ENCODE results near the gene SLC8A1.

SLC8A1 gene

DNA sequence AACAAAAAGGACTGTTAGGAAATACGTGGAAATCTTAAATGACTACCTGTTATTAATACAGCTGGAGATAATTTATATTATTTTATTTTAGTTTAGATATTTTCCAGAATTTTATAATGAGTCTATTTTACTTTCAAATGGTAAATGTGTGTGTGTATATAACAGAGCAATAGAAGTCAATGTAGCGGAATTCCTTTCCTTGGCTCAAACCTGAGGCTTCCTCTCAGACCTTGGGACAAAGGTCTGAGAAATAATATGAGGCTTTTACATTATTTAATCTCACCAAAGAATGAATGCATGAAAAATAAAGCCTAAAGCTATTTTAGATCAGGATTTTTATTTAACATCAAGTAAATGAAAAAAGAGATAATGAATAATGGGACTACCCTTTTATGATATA lies 65.7 kb downstream of the SLC8A1 start:
- no peak for DNase-seq (ENCODE audit: low read depth in 2 of 2)

DNA sequence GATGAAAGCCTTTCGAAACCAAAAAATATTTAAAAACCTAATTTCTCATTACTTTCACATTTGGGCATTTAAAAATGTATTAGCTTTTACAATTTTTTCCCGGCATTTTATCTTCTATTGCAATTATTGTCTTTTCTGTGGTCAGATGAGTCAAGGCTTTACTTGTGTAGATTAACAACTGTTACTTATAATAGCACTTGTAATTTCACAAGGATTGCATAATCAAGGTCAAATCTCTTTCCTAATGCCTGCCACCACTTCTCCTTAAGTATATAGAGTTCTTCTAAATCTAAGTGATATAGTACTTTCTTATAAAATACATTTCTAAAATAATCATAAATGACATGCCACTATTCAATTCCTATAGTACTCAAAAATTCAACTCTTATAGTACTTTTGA lies 67.2 kb downstream of the SLC8A1 start:
- no peak for DNase-seq (ENCODE audit: low read depth in 2 of 2)

DNA sequence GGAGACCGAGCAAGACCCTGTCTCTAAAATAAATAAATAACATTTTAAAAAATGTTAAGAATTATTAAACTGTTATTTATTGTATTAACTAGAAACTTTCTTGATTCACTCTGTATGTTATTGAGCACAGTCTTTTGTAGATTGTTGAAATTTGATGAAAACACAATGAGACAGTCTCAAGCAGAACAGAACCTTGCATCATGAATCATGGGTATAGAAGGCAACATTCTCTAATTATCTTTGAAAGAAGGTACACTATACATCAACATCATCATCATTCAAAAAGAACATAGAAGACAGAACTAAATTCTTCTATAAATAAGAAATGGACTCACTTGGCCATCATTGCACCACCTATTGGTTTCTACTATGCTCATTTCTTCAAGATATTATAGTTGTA lies 67.7 kb downstream of the SLC8A1 start:
- no peak for DNase-seq (ENCODE audit: low read depth in 2 of 2)

DNA sequence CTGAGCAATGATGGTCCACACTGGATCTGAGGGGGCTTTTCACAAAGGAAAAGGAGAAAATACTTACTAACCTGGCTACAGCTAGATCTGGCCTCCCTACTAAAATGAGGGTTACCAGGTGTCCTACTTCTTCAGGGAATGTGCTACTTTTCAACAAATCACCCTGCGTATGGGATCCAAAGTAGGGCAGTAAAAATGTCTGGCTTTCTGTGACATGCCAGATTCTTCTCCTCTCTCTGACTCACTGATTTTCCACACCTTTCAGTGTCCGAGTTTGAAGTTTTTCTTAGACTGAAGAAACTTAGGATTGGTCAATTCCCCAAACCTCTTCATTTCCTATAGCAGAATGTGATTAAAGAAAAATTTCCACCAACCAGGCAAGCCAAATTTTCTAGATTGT lies 71.2 kb downstream of the SLC8A1 start:
- no peak for DNase-seq (ENCODE audit: low read depth in 2 of 2)

DNA sequence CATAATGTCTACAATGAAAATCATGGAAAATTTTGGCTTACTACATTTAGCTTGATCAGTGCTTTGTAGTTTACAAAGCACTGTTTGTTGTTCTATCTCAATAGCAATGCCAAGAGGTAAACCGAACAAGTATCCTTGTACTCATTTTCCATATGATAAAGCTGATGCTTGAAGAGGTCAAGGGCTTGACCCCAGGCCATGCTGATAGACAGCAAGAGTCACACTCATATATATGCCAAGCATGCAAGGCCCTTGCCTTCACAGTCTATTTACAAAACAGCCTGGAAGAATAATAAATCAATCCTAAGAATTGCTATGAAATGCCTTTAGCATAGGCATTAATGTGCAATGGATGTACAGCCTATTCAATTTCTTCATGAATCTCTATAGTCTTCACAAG lies 71.8 kb downstream of the SLC8A1 start:
- DNase-seq (ENCODE audit: low read depth in 2 of 2) = no peak

DNA sequence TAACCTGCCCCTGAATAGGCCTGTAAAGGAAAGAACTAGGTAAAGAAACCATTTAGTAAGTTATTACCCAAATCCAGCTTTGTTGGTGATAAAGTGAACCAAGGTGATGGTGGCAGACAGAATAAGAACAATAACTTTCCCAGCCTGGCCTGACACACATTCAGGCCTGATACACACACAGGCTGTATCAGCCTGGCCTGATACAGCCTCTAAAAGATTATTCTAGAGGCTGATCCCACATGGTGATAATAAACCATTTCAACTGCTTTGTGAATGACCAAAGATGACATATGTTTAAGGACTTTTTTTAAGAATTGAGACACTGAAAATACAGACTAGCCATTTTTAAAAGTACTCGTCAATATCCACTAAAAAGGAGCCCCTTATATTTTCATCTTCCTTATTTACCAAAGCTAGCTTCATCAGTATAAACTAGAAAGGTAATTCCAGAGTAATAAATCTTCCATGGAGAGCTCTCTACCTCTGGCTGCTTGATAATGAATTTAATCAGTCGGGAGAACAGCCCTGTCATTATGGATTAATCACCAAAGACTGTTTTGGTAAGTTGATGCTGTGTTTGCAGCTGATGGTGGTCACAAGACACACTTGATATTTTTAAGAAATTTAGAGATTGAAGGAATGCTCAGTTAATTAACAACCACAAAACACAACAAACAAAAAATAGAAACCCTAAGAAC lies 77.2 kb downstream of the SLC8A1 start:
- DNase-seq (ENCODE audit: low read depth in 2 of 2) = no peak

DNA sequence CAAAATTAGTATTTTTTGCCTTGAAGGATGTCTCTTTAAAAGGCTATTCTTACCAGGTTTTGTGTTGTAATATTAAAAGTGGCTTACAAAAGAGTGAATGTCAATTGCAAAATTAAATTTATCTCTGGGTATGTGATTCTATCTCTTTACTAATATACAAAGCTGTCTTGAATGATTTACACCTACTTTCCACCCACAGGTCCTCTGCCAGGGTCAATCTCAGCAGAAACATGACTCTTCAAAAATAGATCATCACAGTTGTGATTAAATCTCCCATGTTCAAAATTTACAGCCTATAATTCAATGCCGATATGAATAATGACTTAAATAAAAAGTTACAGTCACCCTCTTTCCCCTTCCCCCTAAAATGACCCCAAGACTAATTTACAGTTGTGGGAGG lies 78.8 kb downstream of the SLC8A1 start:
- no peak for DNase-seq (ENCODE audit: low read depth in 2 of 2)

DNA sequence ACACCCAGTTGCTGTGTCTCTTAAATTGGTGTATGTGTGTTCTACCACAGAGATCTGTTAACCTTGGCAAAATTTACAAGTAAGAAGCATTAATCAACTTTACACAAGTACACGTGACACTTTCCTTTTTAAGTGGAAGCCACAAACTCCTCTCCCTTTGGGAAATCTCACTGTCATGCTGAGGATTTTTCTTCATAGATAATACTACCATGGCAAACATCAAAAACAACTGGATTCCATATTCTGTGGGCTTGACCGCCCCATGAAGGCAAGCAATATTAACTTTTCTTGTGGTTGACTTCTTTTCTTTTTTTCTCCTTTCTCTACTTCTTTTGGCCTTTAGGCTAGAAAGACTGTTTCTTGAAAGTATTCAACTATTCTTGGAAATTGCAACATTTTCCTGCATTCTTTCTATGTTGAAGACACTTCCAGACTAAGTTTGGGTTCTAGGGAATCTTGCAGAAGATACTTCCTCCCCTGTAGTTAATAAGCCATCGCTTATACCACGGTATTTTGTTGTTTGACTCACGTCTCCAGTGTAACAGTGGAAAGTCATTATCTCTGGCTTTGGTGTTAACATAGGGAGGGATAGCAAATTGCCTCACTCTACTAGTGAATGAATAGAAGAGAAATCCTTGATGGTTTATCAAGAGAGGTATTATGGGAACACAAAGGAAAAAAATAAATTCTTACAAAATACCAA lies 79.5 kb downstream of the SLC8A1 start:
- DNase-seq (ENCODE audit: low read depth in 2 of 2) = no peak

DNA sequence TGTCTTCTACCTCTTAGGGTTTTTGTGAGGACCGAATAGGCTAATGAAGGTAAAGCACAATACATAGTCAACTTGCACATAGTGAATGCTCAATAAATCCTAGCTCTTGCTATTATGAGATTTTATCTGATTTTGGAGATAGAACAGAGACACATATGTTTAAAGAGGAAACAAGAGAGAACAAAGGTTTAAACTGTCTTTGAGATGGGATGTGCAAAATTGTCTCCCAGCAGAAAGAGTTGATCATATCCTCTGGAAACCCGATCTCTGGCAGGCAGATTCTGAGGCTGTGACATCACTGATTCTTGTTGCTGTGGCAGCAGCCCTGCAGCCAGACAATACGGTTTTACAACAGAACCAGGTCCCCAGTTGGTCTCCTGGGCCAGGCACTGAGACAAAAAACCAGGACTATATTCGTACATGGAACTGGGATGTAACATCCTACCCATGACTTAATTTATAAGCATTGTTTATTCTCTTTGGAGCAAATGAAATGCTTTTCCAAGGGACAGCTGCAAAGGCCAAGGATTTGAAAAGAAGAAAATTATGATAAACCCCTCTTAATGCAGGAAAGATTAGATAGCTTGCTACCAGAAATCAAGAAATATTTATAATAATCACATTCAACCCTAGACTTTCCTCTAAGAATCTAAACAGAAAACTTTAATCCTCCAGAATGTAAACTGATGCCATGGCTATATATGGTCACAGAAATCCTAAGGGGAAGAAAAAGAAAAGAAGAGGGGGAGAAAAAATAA lies 80.2 kb downstream of the SLC8A1 start:
- no peak for DNase-seq (ENCODE audit: low read depth in 2 of 2)

DNA sequence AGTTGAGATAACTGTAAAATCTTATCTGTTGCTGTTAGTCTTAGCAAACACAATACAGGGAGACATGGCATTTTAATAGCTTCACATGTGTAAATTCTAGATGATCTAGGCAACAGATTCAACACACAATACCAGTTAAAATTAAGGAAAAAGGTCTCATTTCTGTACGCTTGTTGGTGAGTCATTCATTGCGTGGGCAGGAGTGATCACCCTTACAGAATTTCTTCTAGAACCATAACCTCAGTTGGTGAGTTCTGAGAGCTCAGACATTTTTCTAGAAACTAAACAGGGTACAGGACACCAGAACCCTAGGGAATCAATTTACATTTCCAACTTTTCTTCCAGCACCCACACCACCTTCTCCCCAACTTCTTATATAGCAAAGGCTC lies 81.9 kb downstream of the SLC8A1 start:
- no peak for DNase-seq (ENCODE audit: low read depth in 2 of 2)

DNA sequence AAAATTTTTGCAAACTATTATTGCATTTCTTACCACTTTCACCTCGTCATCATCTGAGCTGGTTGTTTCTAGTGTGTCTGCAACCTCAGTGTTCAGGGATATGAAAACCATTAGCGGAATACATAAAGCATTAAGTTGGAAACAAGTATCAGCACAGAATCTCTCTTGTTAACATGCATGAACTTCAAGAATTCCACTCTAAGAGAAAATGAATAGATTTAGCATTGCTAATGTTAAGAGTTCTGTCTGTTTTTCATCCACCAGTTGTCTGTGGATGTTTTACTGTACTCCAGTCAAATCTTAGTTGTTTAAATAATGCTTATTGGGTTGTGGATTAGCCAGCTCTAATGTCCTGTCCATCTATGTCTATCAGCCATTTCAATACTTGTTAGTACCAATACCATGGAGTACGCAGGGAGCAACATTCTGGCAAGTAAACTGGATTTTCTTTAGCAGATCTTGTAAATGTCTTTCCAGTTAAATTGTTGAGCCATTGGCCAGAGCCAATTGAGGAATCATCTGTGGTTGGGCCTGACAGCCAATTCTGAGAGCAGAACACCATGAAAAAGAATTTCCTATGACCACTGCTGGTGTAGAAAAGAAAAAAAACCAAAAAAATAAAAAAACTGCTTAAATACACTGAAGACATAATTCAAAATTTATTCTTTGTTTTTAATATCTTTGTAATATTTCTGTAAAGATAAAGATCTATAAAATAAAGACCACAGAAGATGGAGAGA lies 82.5 kb downstream of the SLC8A1 start:
- DNase-seq (ENCODE audit: low read depth in 2 of 2) = no peak

DNA sequence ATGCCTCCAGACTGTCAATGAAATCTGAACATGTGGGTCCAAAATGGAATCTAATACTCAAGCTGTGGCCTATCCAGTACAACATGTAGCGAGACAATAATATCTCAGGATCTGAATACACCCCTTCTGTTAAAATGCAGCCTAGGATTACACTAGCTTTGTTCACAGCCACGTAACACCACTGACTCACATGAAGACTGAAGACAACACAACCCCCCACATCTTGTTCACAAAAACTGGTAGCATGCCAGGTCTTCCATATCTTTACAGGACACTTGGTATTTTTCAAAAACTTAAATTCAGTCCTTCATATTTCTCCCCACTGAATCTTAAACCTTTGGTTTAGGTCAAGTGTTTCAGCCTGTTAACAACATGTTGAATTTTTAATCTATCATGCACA lies 84.2 kb downstream of the SLC8A1 start:
- no peak for DNase-seq (ENCODE audit: low read depth in 2 of 2)

DNA sequence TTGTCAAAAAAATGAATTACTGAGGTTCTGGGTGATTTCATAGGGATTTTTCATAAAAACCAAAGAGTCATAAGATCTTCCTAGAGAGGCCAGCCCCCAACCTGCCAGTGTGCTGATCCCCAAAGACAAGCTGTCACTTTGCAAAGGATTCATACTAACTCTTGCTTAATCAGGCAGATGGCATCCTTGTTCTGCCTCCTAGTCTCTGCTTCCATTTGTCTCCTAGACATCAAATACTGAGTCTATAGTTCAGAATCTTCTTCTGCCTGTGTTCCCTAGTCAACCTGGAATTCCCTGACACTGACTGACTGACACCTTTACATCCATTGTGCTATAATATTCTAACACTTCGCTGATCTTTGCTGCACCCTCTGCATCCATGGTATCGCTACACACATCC lies 84.9 kb downstream of the SLC8A1 start:
- DNase-seq (ENCODE audit: low read depth in 2 of 2) = no peak

DNA sequence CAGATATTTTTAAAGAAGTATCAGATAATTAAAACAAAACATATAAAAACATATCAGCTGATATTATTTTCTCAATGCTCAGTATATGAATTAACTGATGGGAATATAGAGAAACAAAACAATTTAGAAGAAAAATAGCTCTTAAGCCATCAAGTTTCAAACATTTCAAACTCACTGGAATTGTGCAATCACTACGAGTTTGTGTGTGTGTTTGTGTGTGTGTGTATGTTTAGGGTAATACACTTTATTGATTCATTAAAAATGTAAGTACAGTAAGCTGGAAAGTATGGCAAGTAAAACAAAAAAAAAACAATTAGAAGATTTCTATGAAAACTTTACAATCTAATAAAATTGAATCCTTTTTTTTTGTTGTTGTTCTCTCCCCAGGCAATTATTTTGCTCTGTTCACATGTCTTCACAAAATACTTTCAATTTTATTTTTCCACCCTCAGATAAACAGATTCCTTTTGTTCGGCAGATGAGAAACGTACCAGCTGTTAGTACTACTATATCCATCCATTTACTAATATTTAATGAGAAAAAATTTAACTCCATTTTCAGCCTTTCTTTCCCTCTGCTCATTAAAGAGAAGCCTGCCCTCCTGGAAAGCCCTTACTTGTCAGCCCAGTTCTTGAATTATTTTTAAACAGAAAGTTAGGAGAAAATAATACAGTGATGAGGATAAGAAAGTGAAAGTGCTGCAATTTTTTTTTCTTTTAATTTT lies 87.6 kb downstream of the SLC8A1 start:
- DNase-seq (ENCODE audit: low read depth in 2 of 2) = no peak

DNA sequence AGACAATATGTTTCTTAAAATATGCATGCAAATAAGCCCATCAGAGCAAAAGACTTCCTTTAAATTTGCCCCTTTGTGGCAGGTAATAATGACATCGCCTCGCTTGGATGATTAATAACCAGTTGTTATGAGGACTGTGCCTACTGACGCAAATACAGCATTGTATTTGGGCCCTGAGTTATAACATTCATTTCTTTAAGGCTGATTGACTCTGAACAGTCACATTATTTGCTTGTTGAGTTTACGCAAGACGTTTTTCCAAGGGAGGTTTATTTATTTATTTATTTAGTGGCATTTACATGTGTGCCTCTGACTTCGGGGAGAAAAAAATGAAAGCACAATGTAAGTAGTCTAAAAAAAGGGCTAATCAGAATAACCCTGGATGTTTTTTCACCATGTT lies 88.3 kb downstream of the SLC8A1 start:
- DNase-seq (ENCODE audit: low read depth in 2 of 2) = no peak

DNA sequence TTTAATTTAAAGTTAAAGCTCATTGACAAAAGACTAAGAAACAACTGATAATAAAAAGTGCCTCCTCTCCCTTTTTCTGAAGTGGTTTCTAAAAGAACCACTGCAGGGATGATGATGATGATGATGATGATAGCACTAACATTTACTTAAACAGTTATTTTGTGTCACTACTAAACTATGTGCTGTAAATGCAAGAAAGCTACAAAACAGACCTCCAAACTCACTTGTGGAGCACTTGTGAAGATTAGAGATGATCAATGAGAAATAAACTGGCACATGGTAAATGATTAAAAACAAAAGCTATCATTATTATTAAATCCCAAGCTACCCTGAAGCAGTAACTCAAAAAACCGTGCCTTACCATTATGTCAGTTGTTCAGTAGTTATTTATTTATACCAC lies 88.7 kb downstream of the SLC8A1 start:
- no peak for DNase-seq (ENCODE audit: low read depth in 2 of 2)

DNA sequence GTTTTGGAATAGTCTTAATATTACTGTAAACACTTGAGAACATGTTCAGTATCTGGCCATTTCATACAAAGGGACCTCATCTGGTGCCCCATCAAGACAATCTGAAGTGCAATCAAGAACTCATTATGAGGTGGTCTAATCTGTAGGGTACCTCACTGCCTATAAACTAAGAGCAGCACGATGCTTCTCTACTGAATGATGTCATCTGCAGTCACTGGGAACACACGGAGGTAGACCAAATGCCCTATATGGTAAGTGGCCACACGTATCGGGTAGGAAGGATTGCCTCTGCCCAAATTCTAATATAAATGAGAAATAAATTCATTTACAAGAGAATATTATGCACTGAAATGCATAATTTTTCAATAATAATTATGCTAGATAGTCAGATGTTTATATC lies 90.4 kb downstream of the SLC8A1 start:
- no peak for DNase-seq (ENCODE audit: low read depth in 2 of 2)

DNA sequence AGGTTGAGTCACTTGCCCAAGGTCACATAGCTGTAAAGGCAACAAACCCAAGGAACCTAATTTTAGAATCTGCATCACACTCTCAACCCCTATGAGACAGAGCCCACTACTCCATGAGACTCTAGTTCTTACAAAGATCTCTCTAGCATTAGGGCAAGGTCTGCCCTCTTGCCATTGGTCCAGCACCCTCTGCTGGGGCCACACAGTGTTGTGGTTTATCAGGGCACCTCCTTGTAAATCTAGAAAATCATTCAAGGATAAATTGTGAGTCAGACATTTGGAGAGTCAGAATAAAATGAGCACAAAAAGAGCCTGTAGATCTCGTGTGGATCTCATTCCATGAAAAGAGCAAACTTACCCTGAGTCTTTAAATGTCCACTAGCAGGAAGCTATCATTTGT lies 91.2 kb downstream of the SLC8A1 start:
- DNase-seq (ENCODE audit: low read depth in 2 of 2) = no peak

DNA sequence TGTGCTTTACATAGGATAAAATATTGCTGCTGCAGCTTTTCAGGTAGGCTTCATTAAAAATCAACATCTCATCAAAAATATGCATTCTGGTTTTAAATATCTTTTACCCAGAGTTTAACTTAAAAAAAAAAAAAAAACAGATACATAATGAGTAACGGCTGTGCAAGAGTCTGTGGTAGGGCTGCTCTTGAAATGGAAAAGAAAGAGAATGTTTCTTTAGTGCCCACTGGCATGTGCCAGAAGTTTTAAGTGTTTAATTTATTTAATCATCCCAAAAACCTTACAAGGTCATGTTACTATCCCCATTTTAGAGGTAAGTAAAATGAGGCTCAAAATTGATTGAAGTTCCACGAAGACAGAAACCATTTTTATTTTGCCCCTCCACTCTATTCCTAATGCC lies 92.1 kb downstream of the SLC8A1 start:
- no peak for DNase-seq (ENCODE audit: low read depth in 2 of 2)

DNA sequence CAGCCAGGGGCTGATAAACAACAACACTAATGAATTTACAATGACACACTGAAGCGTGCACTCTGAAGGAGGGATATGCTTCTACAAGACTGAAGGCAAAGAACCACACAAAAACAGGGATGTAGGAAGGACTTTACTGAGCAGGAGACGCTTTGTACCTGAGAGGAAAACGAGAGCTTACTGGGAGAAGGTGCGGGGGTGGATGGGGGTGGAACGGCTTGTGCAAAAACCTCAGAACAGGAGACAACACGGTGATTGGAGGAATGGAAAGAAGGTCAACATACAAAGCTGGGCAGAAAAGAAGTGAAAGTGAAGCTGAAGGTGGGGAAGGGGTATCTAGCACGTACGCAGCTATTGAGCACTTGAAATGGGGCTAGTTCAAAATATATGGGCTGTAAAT lies 93.1 kb downstream of the SLC8A1 start:
- DNase-seq (ENCODE audit: low read depth in 2 of 2) = no peak

DNA sequence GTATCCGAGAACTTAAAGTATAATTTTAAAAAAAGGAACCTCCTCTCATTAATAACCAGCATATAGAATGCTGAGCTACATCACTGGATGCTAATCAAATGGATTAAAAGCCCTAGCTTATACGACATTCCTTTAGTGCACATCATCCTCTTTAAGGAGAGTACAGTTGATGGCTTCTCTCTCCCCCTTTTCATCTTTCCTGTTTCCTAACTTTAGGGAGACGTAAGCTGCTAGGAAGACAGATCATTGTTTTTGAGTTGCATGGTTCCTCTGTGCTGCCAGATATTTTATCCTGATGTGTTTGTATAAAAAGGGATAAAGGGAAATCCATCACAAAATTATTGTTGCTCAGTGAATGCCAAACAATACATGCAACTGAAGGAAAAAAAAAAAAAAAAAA lies 94.2 kb downstream of the SLC8A1 start:
- DNase-seq (ENCODE audit: low read depth in 2 of 2) = no peak

DNA sequence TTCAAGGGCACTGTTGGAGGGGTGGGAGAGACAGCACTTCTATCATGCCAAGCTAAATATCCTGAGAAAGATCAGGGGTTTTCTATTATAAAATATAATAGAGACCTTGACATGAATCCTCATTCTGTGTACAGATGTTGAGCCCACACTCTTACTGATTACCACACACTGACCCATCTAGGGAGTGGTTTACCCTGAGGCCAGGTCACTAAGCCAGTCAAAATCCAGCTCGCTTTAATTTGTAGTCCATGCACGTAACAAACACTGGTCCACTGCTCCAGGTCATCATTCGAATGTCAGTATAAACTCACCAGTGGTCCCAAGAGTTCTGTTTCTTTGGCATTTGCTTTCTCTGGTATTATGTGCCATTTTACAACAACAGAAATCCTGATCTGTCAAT lies 96.4 kb downstream of the SLC8A1 start:
- no peak for DNase-seq (ENCODE audit: low read depth in 2 of 2)
